ENCODE results near the gene QRICH2.
A peak's percentile ranks its signal among the peaks of the same experiment; 100 is the strongest.

QRICH2 gene

GRCh38 chr17:76337413-76337777 lies 29.3 kb upstream of the QRICH2 start:
- H3K79me2 ChIP-seq (ENCODE audit: insufficient read depth, low read length), result peaks cover 52% of the 10 kb centered on the region
- no peak overlapping the region for H3K9ac ChIP-seq (ENCODE audit: low read depth, low read length, poor library complexity, severe bottlenecking)
- H4K20me1 ChIP-seq (ENCODE audit: insufficient read depth, low read length, poor library complexity, severe bottlenecking), result no peaks in the 10 kb centered on the region
- TF ChIP-seq EZH2phosphoT487 (IDR thresholded peaks at IDR 0.05; ENCODE audit: borderline replicate concordance) (no peak), CTCF (conservative IDR thresholded peaks at IDR 0.05; ENCODE audit: low read length) (no peak)
- H3K4me3 ChIP-seq (ENCODE audit: low read length, poor library complexity, severe bottlenecking), result peak overlapping the region; percentile 34
- H2AFZ ChIP-seq (ENCODE audit: low read length), result no peak overlapping the region
- H3K27me3 ChIP-seq (ENCODE audit: insufficient read depth, low read length, poor library complexity, severe bottlenecking), result no peaks in the 10 kb centered on the region
- no peaks in the 10 kb centered on the region for H3K9me2 ChIP-seq (replicated peaks; ENCODE audit: low read depth, low read length)
- H3K36me3 ChIP-seq (ENCODE audit: insufficient read depth, low read length), result peaks cover 6% of the 10 kb centered on the region; the same call in 1 of the 2 replicates
- peak overlapping the region; percentile 60 for H3K4me2 ChIP-seq (ENCODE audit: low read depth, low read length, poor library complexity, severe bottlenecking)
- H3K9me3 ChIP-seq (ENCODE audit: insufficient read depth, low read depth, low read length), result no peaks in the 10 kb centered on the region
- H3K4me1 ChIP-seq (ENCODE audit: insufficient read depth, low read length, poor library complexity, severe bottlenecking), result peaks cover 18% of the 10 kb centered on the region
- H3F3A ChIP-seq (ENCODE audit: low read depth), result no peaks in the 10 kb centered on the region

- H3K9ac ChIP-seq (ENCODE audit: low read depth, low read length, poor library complexity, severe bottlenecking), result no peak overlapping the region
- peaks cover 52% of the 10 kb centered on the region for H3K79me2 ChIP-seq (ENCODE audit: insufficient read depth, low read length)
- H3K27me3 ChIP-seq (ENCODE audit: insufficient read depth, low read length, poor library complexity, severe bottlenecking), result no peaks in the 10 kb centered on the region
- H3F3A ChIP-seq (ENCODE audit: low read depth), result no peaks in the 10 kb centered on the region
- no peak overlapping the region for H2AFZ ChIP-seq (ENCODE audit: low read length)
- peaks cover 18% of the 10 kb centered on the region for H3K4me1 ChIP-seq (ENCODE audit: insufficient read depth, low read length, poor library complexity, severe bottlenecking)
- H4K20me1 ChIP-seq (ENCODE audit: insufficient read depth, low read length, poor library complexity, severe bottlenecking), result no peaks in the 10 kb centered on the region
- no peaks in the 10 kb centered on the region for H3K9me3 ChIP-seq (ENCODE audit: insufficient read depth, low read depth, low read length)
- peaks cover 7% of the 10 kb centered on the region; the same call in 1 of the 2 replicates for H3K36me3 ChIP-seq (ENCODE audit: insufficient read depth, low read length)
- no peaks in the 10 kb centered on the region for H3K9me2 ChIP-seq (replicated peaks; ENCODE audit: low read depth, low read length)
- peak overlapping the region; percentile 60 for H3K4me2 ChIP-seq (ENCODE audit: low read depth, low read length, poor library complexity, severe bottlenecking)
- H3K4me3 ChIP-seq (ENCODE audit: low read length, poor library complexity, severe bottlenecking), result peak overlapping the region; percentile 34
- TF ChIP-seq CTCF (conservative IDR thresholded peaks at IDR 0.05; ENCODE audit: low read length), result no peak
- no peak for TF ChIP-seq EZH2phosphoT487 (IDR thresholded peaks at IDR 0.05; ENCODE audit: borderline replicate concordance)
Measured at GRCh38 chr17:76336756-76337412, 28.8 kb upstream of the QRICH2 start.

GRCh38 chr17:76335716-76336381 lies 27.8 kb upstream of the QRICH2 start:
- TF ChIP-seq EZH2phosphoT487 (IDR thresholded peaks at IDR 0.05; ENCODE audit: borderline replicate concordance), result no peak
- H3K4me1 ChIP-seq (ENCODE audit: insufficient read depth, low read length, poor library complexity, severe bottlenecking), result peaks cover 18% of the 10 kb centered on the region
- no peak overlapping the region for H3K4me2 ChIP-seq (ENCODE audit: low read depth, low read length, poor library complexity, severe bottlenecking)
- H3K9ac ChIP-seq (ENCODE audit: low read depth, low read length, poor library complexity, severe bottlenecking), result no peak overlapping the region
- H3K9me3 ChIP-seq (ENCODE audit: insufficient read depth, low read depth, low read length), result no peaks in the 10 kb centered on the region
- H3K9me2 ChIP-seq (replicated peaks; ENCODE audit: low read depth, low read length), result no peaks in the 10 kb centered on the region
- no peaks in the 10 kb centered on the region for H4K20me1 ChIP-seq (ENCODE audit: insufficient read depth, low read length, poor library complexity, severe bottlenecking)
- H3K36me3 ChIP-seq (ENCODE audit: insufficient read depth, low read length), result peaks cover 17% of the 10 kb centered on the region; the same call in 1 of the 2 replicates
- H2AFZ ChIP-seq (ENCODE audit: low read length), result no peak overlapping the region
- H3F3A ChIP-seq (ENCODE audit: low read depth), result no peaks in the 10 kb centered on the region
- no peaks in the 10 kb centered on the region for H3K27me3 ChIP-seq (ENCODE audit: insufficient read depth, low read length, poor library complexity, severe bottlenecking)
- peaks cover 48% of the 10 kb centered on the region for H3K79me2 ChIP-seq (ENCODE audit: insufficient read depth, low read length)
- H3K4me3 ChIP-seq (ENCODE audit: low read length, poor library complexity, severe bottlenecking), result no peak overlapping the region
